Ishikawa (cell line): Measurements from ENCODE around the gene PTK6.

Experiments
- CEBPB ChIP-seq: IDR thresholded peaks from 2 replicates; pipeline ENCODE4 v1.6.1; 2012
- CREB1 ChIP-seq: IDR thresholded peaks from 2 replicates; pipeline ENCODE4 v1.6.1; 2012; ENCODE audit warnings: low read depth
- EGR1 ChIP-seq: IDR thresholded peaks from 2 replicates; pipeline ENCODE4 v1.6.1; 2012
- EP300 ChIP-seq: IDR thresholded peaks from 2 replicates; pipeline ENCODE4 v1.6.1; 2012; ENCODE audit warnings: borderline replicate concordance
- FOXM1 ChIP-seq: IDR thresholded peaks from 2 replicates; pipeline ENCODE4 v1.6.1; 2012; ENCODE audit warnings: low read depth, borderline replicate concordance
- NFIC ChIP-seq: IDR thresholded peaks from 2 replicates; pipeline ENCODE4 v1.6.1; 2012
- RAD21 ChIP-seq: IDR thresholded peaks from 2 replicates; pipeline ENCODE4 v1.6.1; 2012; ENCODE audit warnings: low read depth
- TAF1 ChIP-seq: IDR thresholded peaks from 2 replicates; pipeline ENCODE4 v1.6.1; 2012; ENCODE audit warnings: low read depth, mild to moderate bottlenecking
- TCF12 ChIP-seq: IDR thresholded peaks from 2 replicates; pipeline ENCODE4 v1.6.1; 2012; ENCODE audit warnings: low read depth
- TEAD4 ChIP-seq: IDR thresholded peaks from 2 replicates; pipeline ENCODE4 v1.6.1; 2012
- YY1 ChIP-seq: IDR thresholded peaks from 2 replicates; pipeline ENCODE4 v1.6.1; 2012; ENCODE audit warnings: low read depth
- ZBTB7A ChIP-seq: IDR thresholded peaks from 2 replicates; pipeline ENCODE4 v1.6.1; 2012; ENCODE audit warnings: low read depth
- TF ChIP-seq, protein P1 (sequence below): IDR thresholded peaks from 2 replicates; pipeline ENCODE4 v1.6.1; 2012
- TF ChIP-seq, protein P2 (sequence below): IDR thresholded peaks from 2 replicates; pipeline ENCODE4 v1.6.1; 2012; ENCODE audit warnings: low read depth, mild to moderate bottlenecking
- TF ChIP-seq, protein P3 (sequence below): IDR thresholded peaks from 2 replicates; pipeline ENCODE4 v1.6.1; 2012

The PTK6 gene

DNA sequence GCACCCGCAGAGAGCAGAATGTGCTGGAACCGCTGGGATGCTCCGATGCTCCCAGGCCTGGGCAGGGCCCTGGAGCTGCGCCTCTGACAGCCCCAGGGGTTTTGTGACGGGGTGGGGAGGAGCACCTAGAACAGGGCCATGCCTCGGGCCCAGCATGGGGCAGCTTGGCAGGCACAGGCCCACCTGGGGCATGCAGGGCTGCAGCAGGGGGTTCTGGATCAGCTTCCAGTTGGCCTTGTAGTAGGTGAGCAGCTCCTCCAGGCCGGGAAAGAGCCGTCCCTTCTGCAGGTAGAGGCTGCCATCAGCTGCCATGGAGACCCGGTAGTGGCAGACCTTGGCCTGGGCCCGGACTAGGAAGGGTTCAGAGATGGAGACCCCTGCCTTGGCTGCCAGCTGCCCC lies 6.0 kb upstream of the PTK6 start:
- TF ChIP-seq TAF1 (no peak), TEAD4 (0 out of 2 replicates have a peak, but pooled peaks have one; percentile 46), TCF12 (peak; percentile 76), EP300 (peak; percentile 75; the same call in 1 of the 2 replicates), NFIC (peak; percentile 86)
- TF ChIP-seq, protein P1, sequence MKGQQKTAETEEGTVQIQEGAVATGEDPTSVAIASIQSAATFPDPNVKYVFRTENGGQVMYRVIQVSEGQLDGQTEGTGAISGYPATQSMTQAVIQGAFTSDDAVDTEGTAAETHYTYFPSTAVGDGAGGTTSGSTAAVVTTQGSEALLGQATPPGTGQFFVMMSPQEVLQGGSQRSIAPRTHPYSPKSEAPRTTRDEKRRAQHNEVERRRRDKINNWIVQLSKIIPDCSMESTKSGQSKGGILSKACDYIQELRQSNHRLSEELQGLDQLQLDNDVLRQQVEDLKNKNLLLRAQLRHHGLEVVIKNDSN: no peak
- TF ChIP-seq, protein P2, sequence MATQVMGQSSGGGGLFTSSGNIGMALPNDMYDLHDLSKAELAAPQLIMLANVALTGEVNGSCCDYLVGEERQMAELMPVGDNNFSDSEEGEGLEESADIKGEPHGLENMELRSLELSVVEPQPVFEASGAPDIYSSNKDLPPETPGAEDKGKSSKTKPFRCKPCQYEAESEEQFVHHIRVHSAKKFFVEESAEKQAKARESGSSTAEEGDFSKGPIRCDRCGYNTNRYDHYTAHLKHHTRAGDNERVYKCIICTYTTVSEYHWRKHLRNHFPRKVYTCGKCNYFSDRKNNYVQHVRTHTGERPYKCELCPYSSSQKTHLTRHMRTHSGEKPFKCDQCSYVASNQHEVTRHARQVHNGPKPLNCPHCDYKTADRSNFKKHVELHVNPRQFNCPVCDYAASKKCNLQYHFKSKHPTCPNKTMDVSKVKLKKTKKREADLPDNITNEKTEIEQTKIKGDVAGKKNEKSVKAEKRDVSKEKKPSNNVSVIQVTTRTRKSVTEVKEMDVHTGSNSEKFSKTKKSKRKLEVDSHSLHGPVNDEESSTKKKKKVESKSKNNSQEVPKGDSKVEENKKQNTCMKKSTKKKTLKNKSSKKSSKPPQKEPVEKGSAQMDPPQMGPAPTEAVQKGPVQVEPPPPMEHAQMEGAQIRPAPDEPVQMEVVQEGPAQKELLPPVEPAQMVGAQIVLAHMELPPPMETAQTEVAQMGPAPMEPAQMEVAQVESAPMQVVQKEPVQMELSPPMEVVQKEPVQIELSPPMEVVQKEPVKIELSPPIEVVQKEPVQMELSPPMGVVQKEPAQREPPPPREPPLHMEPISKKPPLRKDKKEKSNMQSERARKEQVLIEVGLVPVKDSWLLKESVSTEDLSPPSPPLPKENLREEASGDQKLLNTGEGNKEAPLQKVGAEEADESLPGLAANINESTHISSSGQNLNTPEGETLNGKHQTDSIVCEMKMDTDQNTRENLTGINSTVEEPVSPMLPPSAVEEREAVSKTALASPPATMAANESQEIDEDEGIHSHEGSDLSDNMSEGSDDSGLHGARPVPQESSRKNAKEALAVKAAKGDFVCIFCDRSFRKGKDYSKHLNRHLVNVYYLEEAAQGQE: no peak
- TF ChIP-seq, protein P3, sequence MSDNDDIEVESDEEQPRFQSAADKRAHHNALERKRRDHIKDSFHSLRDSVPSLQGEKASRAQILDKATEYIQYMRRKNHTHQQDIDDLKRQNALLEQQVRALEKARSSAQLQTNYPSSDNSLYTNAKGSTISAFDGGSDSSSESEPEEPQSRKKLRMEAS: peak; percentile 31; the same call in 1 of the 2 replicates

DNA sequence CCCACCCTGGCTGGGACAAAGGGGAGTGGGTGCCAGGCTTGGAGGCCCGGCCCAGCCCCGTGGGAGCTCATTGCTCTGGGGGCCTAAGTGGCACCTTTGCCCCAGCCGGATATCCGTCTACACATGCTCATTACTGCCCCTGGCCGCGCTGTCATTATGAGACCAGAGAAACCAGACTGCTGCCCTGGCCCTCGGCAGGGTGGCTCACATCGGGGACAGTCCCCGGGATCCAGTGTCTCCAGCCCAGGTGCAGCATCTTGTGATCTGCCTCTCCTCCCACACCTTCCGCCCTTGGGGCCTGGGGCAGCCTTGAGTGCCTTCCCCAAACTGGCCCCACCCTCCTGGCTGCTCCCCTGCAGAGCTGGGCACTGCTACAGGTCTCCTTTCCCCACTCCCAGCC lies 5.5 kb upstream of the PTK6 start:
- no peak for TF ChIP-seq NFIC
- 0 out of 2 replicates have a peak, but pooled peaks have one; percentile 20 for TF ChIP-seq EGR1

DNA sequence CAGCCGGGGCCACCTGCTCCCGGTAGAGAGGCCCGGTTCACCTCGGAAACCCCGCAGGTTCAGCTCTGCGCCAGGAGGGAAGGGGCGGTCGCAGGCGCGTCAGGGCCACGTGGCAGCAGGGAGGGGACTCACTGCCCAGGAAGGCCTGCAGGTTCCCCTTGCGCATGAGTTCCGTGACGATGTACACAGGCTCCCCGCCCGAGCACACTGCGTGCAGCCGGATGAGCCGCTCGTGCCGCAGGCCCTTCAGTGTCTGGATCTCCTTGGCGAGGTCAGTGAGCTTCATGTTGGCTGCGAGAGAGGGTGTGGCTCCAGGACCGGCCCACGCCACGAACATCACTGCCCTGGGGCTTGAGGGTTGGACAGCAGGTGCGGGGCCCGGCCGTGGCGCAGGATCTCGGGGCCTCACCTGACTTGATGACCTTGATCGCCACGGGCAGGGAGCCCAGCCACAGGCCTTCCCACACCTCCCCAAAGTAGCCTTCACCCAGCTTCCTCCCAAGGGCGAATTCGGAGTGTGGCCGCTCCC lies 4.9 kb upstream of the PTK6 start:
- TF ChIP-seq TCF12 (no peak), ZBTB7A (no peak), YY1 (no peak), TAF1 (no peak), NFIC (no peak), EGR1 (no peak), TEAD4 (no peak)
- TF ChIP-seq, protein P3: no peak
- TF ChIP-seq, protein P1: no peak

DNA sequence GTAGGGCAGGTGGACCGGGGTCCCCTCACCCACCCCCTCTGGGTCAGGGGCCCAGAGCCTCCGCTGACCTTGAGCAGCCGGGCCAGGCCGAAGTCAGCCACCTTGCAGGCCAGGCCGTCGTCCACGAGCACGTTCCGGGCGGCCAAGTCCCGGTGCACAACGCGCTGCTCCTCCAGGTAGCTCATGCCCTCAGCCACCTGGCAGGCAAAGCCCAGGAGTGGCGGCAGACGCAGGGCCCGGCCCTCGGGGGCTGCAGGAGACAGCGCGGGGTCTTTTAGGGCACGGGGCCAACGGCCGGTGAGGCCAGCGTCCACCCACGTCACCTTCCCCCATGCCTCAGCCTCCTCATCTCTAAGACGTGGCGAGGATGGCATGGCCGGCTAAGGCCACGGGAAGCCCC lies 4.2 kb upstream of the PTK6 start:
- TF ChIP-seq NFIC (no peak), YY1 (no peak), ZBTB7A (no peak), CEBPB (no peak), RAD21 (no peak), TAF1 (no peak), EP300 (no peak), TCF12 (no peak), TEAD4 (no peak), EGR1 (no peak)
- TF ChIP-seq, protein P1: no peak
- TF ChIP-seq, protein P3: no peak

DNA sequence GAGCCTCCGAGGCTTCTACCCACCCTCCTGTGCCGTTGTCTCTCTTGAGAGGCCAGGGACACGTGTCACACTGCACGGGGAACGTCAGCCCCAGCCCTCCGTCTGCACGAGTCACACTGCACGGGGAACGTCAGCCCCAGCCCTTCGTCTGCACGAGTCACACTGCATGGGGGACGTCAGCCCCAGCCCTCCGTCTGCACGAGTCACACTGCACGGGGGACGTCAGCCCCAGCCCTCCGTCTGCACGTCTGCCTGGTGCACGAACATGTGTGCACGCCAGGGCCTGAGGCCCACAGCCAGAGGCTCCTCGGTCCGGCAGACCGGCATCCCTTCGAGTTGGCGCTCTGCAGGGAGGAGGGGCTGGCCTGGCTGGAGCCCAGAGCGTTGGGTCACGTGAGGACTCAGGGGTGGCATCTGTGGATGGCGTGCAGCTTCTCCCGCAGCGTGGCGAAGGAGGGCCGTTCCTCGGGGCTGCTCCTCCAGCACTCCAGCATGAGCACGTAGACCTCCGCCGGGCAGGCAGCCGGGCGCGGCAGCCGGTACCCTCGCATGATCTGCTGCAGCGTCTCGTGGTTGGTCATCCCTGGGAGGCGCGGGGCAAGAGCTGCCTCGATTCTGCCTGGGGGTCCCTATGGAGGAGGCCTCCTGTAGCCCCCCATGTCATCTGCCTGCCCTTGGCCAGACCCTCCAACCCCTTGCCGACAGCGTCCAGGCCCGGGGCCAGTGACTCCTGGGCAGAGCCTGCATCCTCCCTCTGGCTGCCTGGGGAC lies 3.4 kb upstream of the PTK6 start:
- TF ChIP-seq NFIC (0 out of 2 replicates have a peak, but pooled peaks have one; percentile 18), EGR1 (no peak), FOXM1 (no peak), RAD21 (no peak), ZBTB7A (0 out of 2 replicates have a peak, but pooled peaks have one; percentile 33), CEBPB (no peak), TAF1 (no peak), EP300 (no peak), TCF12 (no peak), YY1 (no peak), TEAD4 (no peak), CREB1 (no peak)
- TF ChIP-seq, protein P1: peak; percentile 93
- TF ChIP-seq, protein P2: no peak
- TF ChIP-seq, protein P3: peak; percentile 57
